Measurements from ENCODE around the gene VPS9D1.
"Not testable (repeated sequence)": the region's sequence is repeated elsewhere in the genome, so short reads cannot be mapped to it uniquely, and the experiment has no call there.

Gene VPS9D1

GRCh38 chr16:89691986-89692569 lies 28.6 kb downstream of the VPS9D1 start:
- no peak for DNase-seq

GRCh38 chr16:89691231-89691985 lies 29.3 kb downstream of the VPS9D1 start:
- no peak for DNase-seq

GRCh38 chr16:89690392-89690901 lies 30.3 kb downstream of the VPS9D1 start:
- DNase-seq, result no peak

GRCh38 chr16:89689621-89690020 lies 31.1 kb downstream of the VPS9D1 start:
- not testable (repeated sequence) for DNase-seq

GRCh38 chr16:89689142-89689541 lies 31.6 kb downstream of the VPS9D1 start:
- DNase-seq, result no peak

- no peak for DNase-seq
These were observed 32.3 kb downstream of the VPS9D1 start for GRCh38 chr16:89688395-89688794.

- no peak for DNase-seq
These were observed 33.4 kb downstream of the VPS9D1 start for GRCh38 chr16:89687092-89687940.

GRCh38 chr16:89686520-89687091 lies 34.1 kb downstream of the VPS9D1 start, which contains the start of gene CDK10:
CDK10 (plus strand) TSS chr16:89686689; CDS start chr16:89686711, 22 bp downstream.
- DNase-seq, result peak; percentile 86

- no peak for DNase-seq
These were observed 34.8 kb downstream of the VPS9D1 start for GRCh38 chr16:89685916-89686315.

GRCh38 chr16:89678258-89678657 lies 42.4 kb downstream of the VPS9D1 start:
- DNase-seq, result no peak

- no peak for DNase-seq
These were observed 48.3 kb downstream of the VPS9D1 start for GRCh38 chr16:89672177-89672941.

- DNase-seq, result not testable (repeated sequence)
These were observed 49.1 kb downstream of the VPS9D1 start for GRCh38 chr16:89671565-89671964.

- no peak for DNase-seq
These were observed 49.9 kb downstream of the VPS9D1 start for GRCh38 chr16:89670496-89671431.

GRCh38 chr16:89669755-89670154 lies 50.9 kb downstream of the VPS9D1 start:
- DNase-seq, result no peak

- DNase-seq, result no peak
These were observed 51.9 kb downstream of the VPS9D1 start for GRCh38 chr16:89668790-89669158.

GRCh38 chr16:89667633-89668032 lies 53.1 kb downstream of the VPS9D1 start:
- DNase-seq, result no peak

GRCh38 chr16:89667000-89667399 lies 53.7 kb downstream of the VPS9D1 start:
- DNase-seq, result not testable (repeated sequence)

GRCh38 chr16:89664238-89664637 lies 56.5 kb downstream of the VPS9D1 start:
- DNase-seq, result not testable (repeated sequence)

GRCh38 chr16:89661215-89661614 lies 59.5 kb downstream of the VPS9D1 start:
- no peak for DNase-seq

- DNase-seq, result no peak
These were observed 60.6 kb downstream of the VPS9D1 start for GRCh38 chr16:89660146-89660545.
